Effector memory CD4-positive, alpha-beta T cell (primary cell): ENCODE measurements around the gene ZNF550.
"Not testable (repeated sequence)": the region's sequence is repeated elsewhere in the genome, so short reads cannot be mapped to it uniquely, and the experiment has no call there.

Source experiments
- DNase-seq, 3 donors: peaks; one replicate each; pipeline ENCODE4 v3.0.0-alpha.2; 2020
- H3K27ac ChIP-seq: 2 replicates; pipeline ENCODE4 v1.7.0; 2013; ENCODE audit warnings: mild to moderate bottlenecking, low read length, moderate library complexity; ENCODE audit not compliant: insufficient read depth, poor library complexity, severe bottlenecking
- H3K27me3 ChIP-seq: replicated peaks from 2 replicates; pipeline ENCODE4 v1.7.0; 2013; ENCODE audit warnings: mild to moderate bottlenecking, low read length; ENCODE audit not compliant: insufficient read depth, control insufficient read depth, poor library complexity, severe bottlenecking
- H3K36me3 ChIP-seq: 2 replicates; pipeline ENCODE4 v1.7.0; 2013; ENCODE audit warnings: mild to moderate bottlenecking, low read length, moderate library complexity; ENCODE audit not compliant: control insufficient read depth, insufficient read depth
- H3K4me1 ChIP-seq: 2 replicates; pipeline ENCODE4 v1.7.0; 2013; ENCODE audit warnings: low read length, mild to moderate bottlenecking; ENCODE audit not compliant: control insufficient read depth, insufficient read depth, poor library complexity, severe bottlenecking
- H3K4me3 ChIP-seq: 2 replicates; pipeline ENCODE4 v1.7.0; 2013; ENCODE audit warnings: low read length, low read depth, mild to moderate bottlenecking; ENCODE audit not compliant: insufficient read depth, poor library complexity, severe bottlenecking
- H3K9me3 ChIP-seq: 2 replicates; pipeline ENCODE4 v1.7.0; 2013; ENCODE audit warnings: mild to moderate bottlenecking, low read length, moderate library complexity; ENCODE audit not compliant: control insufficient read depth

ZNF550 gene

GRCh38 chr19:57488299-57488644 is 71.4 kb downstream of the ZNF550 start:
- H3K27me3 ChIP-seq, H3K4me1 ChIP-seq, H3K27ac ChIP-seq, H3K4me3 ChIP-seq, DNase-seq, H3K9me3 ChIP-seq: not testable (repeated sequence)
- H3K36me3 ChIP-seq, result peaks cover 30% of the 10 kb centered on the region

DNA sequence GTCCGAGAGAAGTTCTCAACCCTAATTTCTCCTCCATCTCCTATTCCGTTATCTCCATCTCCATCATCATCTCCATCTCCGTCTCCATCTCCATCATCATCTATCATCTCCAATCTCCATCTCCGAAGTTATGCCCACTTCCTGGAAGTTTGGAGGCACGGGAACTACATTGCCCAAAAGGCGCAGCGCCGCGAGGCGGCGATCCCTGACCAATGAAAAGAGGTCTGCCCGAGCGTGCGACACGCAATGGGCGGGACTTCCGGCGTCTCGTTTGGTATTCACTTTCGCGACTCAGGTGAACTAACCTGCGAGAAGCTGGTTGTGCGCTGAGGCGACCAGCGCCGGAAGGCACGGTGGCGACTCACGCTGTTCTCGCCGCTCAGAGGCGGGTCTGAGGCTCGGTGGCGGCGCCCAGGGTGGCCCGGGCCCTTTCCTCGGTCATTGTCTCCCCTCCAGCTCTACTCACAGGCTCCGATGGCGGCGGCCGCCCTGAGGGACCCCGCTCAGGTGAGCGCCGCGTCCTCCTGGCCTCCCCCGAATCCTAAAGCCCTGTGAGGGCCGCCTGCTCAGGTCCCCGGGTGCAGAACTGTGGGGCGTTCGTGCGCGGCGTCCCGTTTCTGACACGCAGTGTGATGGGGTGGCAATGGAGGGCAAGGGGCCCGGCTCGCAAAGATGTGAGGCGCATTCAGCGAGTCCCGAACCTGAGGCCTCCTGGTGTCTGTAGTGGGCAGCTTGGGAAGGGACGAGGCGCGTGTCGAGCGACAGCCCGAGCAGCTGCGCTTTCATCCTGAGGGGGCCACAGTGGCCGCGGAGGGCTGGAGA is 72.0 kb downstream of the ZNF550 start, which contains the start of gene ZNF419:
TSS of gene ZNF419 (plus strand) at position 274 of the 822 bp plus-strand sequence. CDS start at position 475, 201 bp downstream.
- DNase-seq, result peak; percentile 84 to 88 (median 85)
- H3K9me3 ChIP-seq, H3K4me1 ChIP-seq, H3K27me3 ChIP-seq: not testable (repeated sequence)
- Histone ChIP-seq H3K27ac (peak within 1 kb of the TSS; percentile 72), H3K4me3 (peak within 1 kb of the TSS; percentile 84), H3K36me3 (peaks cover 25% of the 10 kb centered on the region)
